PC-9 (cell line): ENCODE measurements around the gene LMOD2. TPM values are rescaled to one million over a fixed set of nuclear protein-coding genes. Genes with fewer than 3 reads are reported as not detected.
A peak's percentile ranks its signal among the peaks of the same experiment; 100 is the strongest.

Experiments
- BruUV-seq: library from RNA; stranded (reverse); fragments of 400-500 nt; replicated peaks from 2 replicates; lab custom pipeline; 2021; lab: Mats Ljungman, UMichigan
- CTCF ChIA-PET: fragments of 300-600 bp; sonication (Branson Sonifier 250); formaldehyde crosslinking; loops from one replicate; lab custom pipeline; 2022; ENCODE audit warnings: antibody characterized with exemption; lab: Charles Lee
- POLR2A ChIA-PET: fragments of 300-600 bp; sonication (Branson Sonifier 250); formaldehyde crosslinking; loops from one replicate; lab custom pipeline; 2022; ENCODE audit warnings: antibody characterized with exemption; ENCODE audit not compliant: unreplicated experiment; lab: Charles Lee
- DNase-seq, 2 experiments: peaks; one replicate each; pipeline versions ENCODE4 v3.0.0 to v3.0.0-alpha.2; 2015 to 2022; ENCODE audit warnings: mixed read lengths in 1 of 2
- H2AFZ ChIP-seq: fragments of 200-600 bp; sonication (generic); 2 replicates; pipeline ENCODE4 v1.8.1; 2017; ENCODE audit warnings: antibody characterized with exemption
- H3F3A ChIP-seq: fragments of 200-600 bp; sonication (generic); 2 replicates; pipeline ENCODE4 v1.8.1; 2017; ENCODE audit warnings: antibody characterized with exemption, mild to moderate bottlenecking, low read depth; ENCODE audit not compliant: insufficient read depth
- H3K27ac ChIP-seq: fragments of 200-600 bp; sonication (generic); 2 replicates; pipeline ENCODE4 v1.6.1; 2016; ENCODE audit warnings: mixed run types
- H3K27me3 ChIP-seq: fragments of 200-600 bp; sonication (generic); 2 replicates; pipeline ENCODE4 v1.6.1; 2016; ENCODE audit warnings: low read depth, mixed run types; ENCODE audit not compliant: insufficient read depth
- H3K36me3 ChIP-seq: fragments of 200-600 bp; sonication (generic); 2 replicates; pipeline ENCODE4 v1.6.1; 2016; ENCODE audit warnings: low read depth, mixed run types
- H3K4me1 ChIP-seq: fragments of 200-600 bp; sonication (generic); replicated peaks from 2 replicates; pipeline ENCODE4 v1.6.1; 2016; ENCODE audit warnings: mixed run types; ENCODE audit not compliant: insufficient read depth
- H3K4me2 ChIP-seq: fragments of 200-600 bp; sonication (generic); 2 replicates; pipeline ENCODE4 v1.6.1; 2017; ENCODE audit warnings: mixed run types
- H3K4me3 ChIP-seq: fragments of 200-600 bp; sonication (generic); 2 replicates; pipeline ENCODE4 v1.6.1; 2016; ENCODE audit warnings: mixed run types
- H3K79me2 ChIP-seq: fragments of 200-600 bp; sonication (generic); 2 replicates; pipeline ENCODE4 v1.6.1; 2017; ENCODE audit warnings: low read depth, mixed run types
- H3K9me2 ChIP-seq: fragments of 200-600 bp; sonication (generic); 2 replicates; pipeline ENCODE4 v1.8.1; 2017; ENCODE audit warnings: mild to moderate bottlenecking; ENCODE audit not compliant: insufficient read depth
- H3K9me3 ChIP-seq: fragments of 200-600 bp; sonication (generic); 2 replicates; pipeline ENCODE4 v1.8.1; 2016; ENCODE audit warnings: low read depth; ENCODE audit not compliant: insufficient read depth
- H4K20me1 ChIP-seq: fragments of 200-600 bp; sonication (generic); 2 replicates; pipeline ENCODE4 v1.8.1; 2017; ENCODE audit not compliant: insufficient read depth
- EZH2 ChIP-seq: fragments of 200-600 bp; sonication (generic); IDR thresholded peaks from 2 replicates; pipeline ENCODE4 v1.8.0; 2017; ENCODE audit warnings: antibody characterized with exemption, low read depth
- intact Hi-C: fragments of 100-400 bp; cut with micrococcal nuclease; formaldehyde crosslinking; loops from one replicate; pipeline ENCODE4 v1.10.0; 2022; ENCODE audit not compliant: unreplicated experiment
- total RNA-seq: library from RNA; stranded (reverse); gene quantifications from 2 replicates; pipeline ENCODE4 v1.2.3, GENCODE V29; 2021
- TF ChIP-seq, protein P1 (sequence below): fragments of 200-600 bp; sonication (generic); conservative IDR thresholded peaks from 2 replicates; pipeline ENCODE4 v1.6.1; 2017; ENCODE audit warnings: mixed run types, antibody characterized with exemption, mild to moderate bottlenecking, moderate library complexity

The LMOD2 gene
- total RNA-seq, 1 experiment from 2014 or later, result not detected

GRCh38 chr7:123682690-123683089 is 27.0 kb downstream of the LMOD2 start:
- no peaks in the 10 kb centered on the region for H3F3A ChIP-seq
- no TSS peak for BruUV-seq
- H3K9me3 ChIP-seq, result no peaks in the 10 kb centered on the region
- H2AFZ ChIP-seq, result no peak overlapping the region
- H4K20me1 ChIP-seq, result no peaks in the 10 kb centered on the region; the same call in 1 of the 2 replicates
- POLR2A ChIA-PET, result interaction anchor here (0.7 kb wide), 1 partner anchor 93 kb away, joined by 3 read pairs; no protein-coding TSS in a partner anchor
- no peaks in the 10 kb centered on the region for H3K79me2 ChIP-seq
- TF ChIP-seq EZH2, result no peak
- TF ChIP-seq, protein P1, sequence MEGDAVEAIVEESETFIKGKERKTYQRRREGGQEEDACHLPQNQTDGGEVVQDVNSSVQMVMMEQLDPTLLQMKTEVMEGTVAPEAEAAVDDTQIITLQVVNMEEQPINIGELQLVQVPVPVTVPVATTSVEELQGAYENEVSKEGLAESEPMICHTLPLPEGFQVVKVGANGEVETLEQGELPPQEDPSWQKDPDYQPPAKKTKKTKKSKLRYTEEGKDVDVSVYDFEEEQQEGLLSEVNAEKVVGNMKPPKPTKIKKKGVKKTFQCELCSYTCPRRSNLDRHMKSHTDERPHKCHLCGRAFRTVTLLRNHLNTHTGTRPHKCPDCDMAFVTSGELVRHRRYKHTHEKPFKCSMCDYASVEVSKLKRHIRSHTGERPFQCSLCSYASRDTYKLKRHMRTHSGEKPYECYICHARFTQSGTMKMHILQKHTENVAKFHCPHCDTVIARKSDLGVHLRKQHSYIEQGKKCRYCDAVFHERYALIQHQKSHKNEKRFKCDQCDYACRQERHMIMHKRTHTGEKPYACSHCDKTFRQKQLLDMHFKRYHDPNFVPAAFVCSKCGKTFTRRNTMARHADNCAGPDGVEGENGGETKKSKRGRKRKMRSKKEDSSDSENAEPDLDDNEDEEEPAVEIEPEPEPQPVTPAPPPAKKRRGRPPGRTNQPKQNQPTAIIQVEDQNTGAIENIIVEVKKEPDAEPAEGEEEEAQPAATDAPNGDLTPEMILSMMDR, result peak; percentile 73
- no peaks in the 10 kb centered on the region for H3K9me2 ChIP-seq
- no peaks in the 10 kb centered on the region for H3K4me1 ChIP-seq
- no peak overlapping the region for H3K27ac ChIP-seq
- intact Hi-C loops, result loop anchor here (2.0 to 5.0 kb wide), 3 partner anchors 45 to 182 kb away; no protein-coding TSS in a partner anchor
- H3K27me3 ChIP-seq, result no peaks in the 10 kb centered on the region
- H3K4me3 ChIP-seq, result no peak overlapping the region
- H3K36me3 ChIP-seq, result peaks cover 12% of the 10 kb centered on the region; the same call in 1 of the 2 replicates
- peak; percentile 27 to 67 for DNase-seq
- no peak overlapping the region for H3K4me2 ChIP-seq
- CTCF ChIA-PET, result interaction anchor here (1.0 kb wide), 1 partner anchor 116 kb away, joined by 5 read pairs; no protein-coding TSS in a partner anchor

- CTCF ChIA-PET, result no interaction called here
- no TSS peak for BruUV-seq
- intact Hi-C loops, result no loop called here
These were observed 31.5 kb downstream of the LMOD2 start for GRCh38 chr7:123687161-123687560.

DNA sequence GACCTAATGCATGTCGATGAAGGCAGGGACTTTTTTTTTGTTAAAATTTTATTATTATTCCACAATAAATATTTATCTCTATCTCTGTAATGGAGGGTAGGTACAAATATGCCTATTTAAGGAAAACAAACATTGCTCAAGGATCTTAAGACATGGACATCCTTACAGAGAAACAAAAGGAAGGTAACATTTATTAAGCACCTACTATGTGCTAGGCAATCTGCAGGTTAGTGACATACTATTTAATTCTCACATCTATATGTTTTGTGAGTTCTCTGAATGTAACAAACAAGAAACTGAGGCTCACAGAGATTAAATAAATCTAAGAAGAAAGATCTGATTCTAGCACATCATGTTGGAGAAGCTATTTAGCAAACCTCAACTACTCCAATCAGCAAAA is 32.1 kb downstream of the LMOD2 start:
- intact Hi-C loops, result no loop called here
- no peak overlapping the region for H3K27ac ChIP-seq
- H3F3A ChIP-seq, result no peaks in the 10 kb centered on the region
- no peaks in the 10 kb centered on the region for H3K79me2 ChIP-seq
- H3K9me2 ChIP-seq, result no peaks in the 10 kb centered on the region
- H4K20me1 ChIP-seq, result peaks cover 6% of the 10 kb centered on the region
- H3K4me2 ChIP-seq, result no peak overlapping the region
- DNase-seq, result no peak
- no peak overlapping the region for H2AFZ ChIP-seq
- ChIA-PET CTCF (no interaction called here), POLR2A (no interaction called here)
- no peaks in the 10 kb centered on the region for H3K9me3 ChIP-seq
- no TSS peak for BruUV-seq
- TF ChIP-seq EZH2, result no peak
- TF ChIP-seq, protein P1, result no peak
- peaks cover 29% of the 10 kb centered on the region; the same call in 1 of the 2 replicates for H3K36me3 ChIP-seq
- H3K4me1 ChIP-seq, result no peaks in the 10 kb centered on the region
- H3K27me3 ChIP-seq, result no peaks in the 10 kb centered on the region
- no peak overlapping the region for H3K4me3 ChIP-seq

More at GRCh38 chr7:123687161-123687560, 31.5 kb downstream of the LMOD2 start:
- H3K36me3 ChIP-seq, result peaks cover 25% of the 10 kb centered on the region; the same call in 1 of the 2 replicates
- no peak overlapping the region for H3K4me3 ChIP-seq
- peaks cover 4% of the 10 kb centered on the region; the same call in 1 of the 2 replicates for H4K20me1 ChIP-seq
- POLR2A ChIA-PET, result no interaction called here
- no peaks in the 10 kb centered on the region for H3K27me3 ChIP-seq
- TF ChIP-seq, protein P1, result no peak
- TF ChIP-seq EZH2, result no peak
- H3K9me3 ChIP-seq, result no peaks in the 10 kb centered on the region
- no peak overlapping the region for H3K4me2 ChIP-seq
- no peaks in the 10 kb centered on the region for H3F3A ChIP-seq
- H3K27ac ChIP-seq, result no peak overlapping the region
- no peaks in the 10 kb centered on the region for H3K4me1 ChIP-seq
- no peak for DNase-seq
- no peak overlapping the region for H2AFZ ChIP-seq
- H3K9me2 ChIP-seq, result no peaks in the 10 kb centered on the region
- no peaks in the 10 kb centered on the region for H3K79me2 ChIP-seq
